Kidney (tissue), 14 donors: ENCODE data around the gene SPC25. TPM values are rescaled to one million over a fixed set of nuclear protein-coding genes. Genes with fewer than 3 reads are reported as not detected.

Source experiments
- DNase-seq, 5 donors: peaks; one replicate each; pipeline ENCODE4 v3.0.0-alpha.2; 2013 to 2020
- FAIRE-seq: peaks from 2 replicates; lab custom pipeline; 2012; peaks lifted over from hg19 to GRCh38; lab: Jason Lieb, UNC
- H3K27ac ChIP-seq, 2 donors: one replicate each; pipeline ENCODE4 v1.7.0; 2013; ENCODE audit warnings: low read depth in 2 of 2, low read length in 2 of 2, inconsistent platforms in 1 of 2
- H3K27me3 ChIP-seq: one replicate; pipeline ENCODE4 v1.7.1; 2013; ENCODE audit warnings: low read length, inconsistent platforms; ENCODE audit not compliant: control insufficient read depth, insufficient read depth
- H3K36me3 ChIP-seq, 3 donors: one replicate each; pipeline versions ENCODE4 v1.7.0 to v1.7.1; 2013; ENCODE audit warnings: low read length in 3 of 3, control low read depth in 1 of 3, inconsistent platforms in 1 of 3; ENCODE audit not compliant: insufficient read depth in 3 of 3, control insufficient read depth in 2 of 3
- H3K4me1 ChIP-seq, 3 donors: one replicate each; pipeline versions ENCODE4 v1.7.0 to v1.7.1; 2013; ENCODE audit warnings: low read length in 3 of 3, inconsistent platforms in 1 of 3, low read depth in 1 of 3; ENCODE audit not compliant: control insufficient read depth in 2 of 3, insufficient read depth in 2 of 3
- H3K4me3 ChIP-seq, 3 donors: one replicate each; pipeline versions ENCODE4 v1.7.0 to v1.8.1; 2013; ENCODE audit warnings: low read length in 3 of 3, control low read depth in 1 of 3, inconsistent platforms in 1 of 3
- H3K9ac ChIP-seq, 3 donors: one replicate each; pipeline versions ENCODE4 v1.7.0 to v1.7.1; 2013; ENCODE audit warnings: low read length in 3 of 3, control low read depth in 1 of 3, inconsistent platforms in 1 of 3
- H3K9me3 ChIP-seq, 3 donors: one replicate each; pipeline versions ENCODE4 v1.7.0 to v1.7.1; 2013; ENCODE audit warnings: low read length in 3 of 3, control low read depth in 1 of 3, inconsistent platforms in 1 of 3; ENCODE audit not compliant: control insufficient read depth in 2 of 3, insufficient read depth in 1 of 3
- intact Hi-C: fragments of 100-400 bp; cut with DNase I; formaldehyde crosslinking; loops from one replicate; pipeline ENCODE4 v1.11.1; 2022
- polyA plus RNA-seq: library from polyadenylated mRNA; stranded (reverse); fragments of 350-450 nt; fragmentation: Illumina TruSeq; extraction: RNeasy Lipid Tissue Mini Kit (QIAGEN cat#74804); gene quantifications from one replicate; pipeline ENCODE4 v1.2.3, GENCODE V29; 2014; ENCODE audit warnings: low read depth, low replicate concordance; ENCODE audit not compliant: insufficient read depth
- total RNA-seq: library from RNA; stranded (reverse); fragmentation: NEBNext Ultra II Directional; extraction: Animal tissue kit (Norgen Biotek cat#: 25700); gene quantifications from one replicate; pipeline ENCODE4 v1.2.1, GENCODE V29; 2021
- TF ChIP-seq, protein P1 (sequence below): IDR thresholded peaks from 3 replicates; pipeline ENCODE4 v1.5.1; 2012; ENCODE audit warnings: mild to moderate bottlenecking, moderate library complexity, borderline replicate concordance; ENCODE audit not compliant: insufficient read depth; ENCODE audit errors: extremely low read depth
- donor health status: control.
- donor health status: control.
- donor health status: control.
- donor health status: control.
- donor health status: control.
- donor health status: DM: yes; HTN: yes; CAD: no.
- donor health status: Normal renal cell carcinoma (clear cell type).

SPC25 gene
- total and polyA plus RNA-seq, 2 donors from 2014 or later = 0.79 TPM; not detected in 1

DNA sequence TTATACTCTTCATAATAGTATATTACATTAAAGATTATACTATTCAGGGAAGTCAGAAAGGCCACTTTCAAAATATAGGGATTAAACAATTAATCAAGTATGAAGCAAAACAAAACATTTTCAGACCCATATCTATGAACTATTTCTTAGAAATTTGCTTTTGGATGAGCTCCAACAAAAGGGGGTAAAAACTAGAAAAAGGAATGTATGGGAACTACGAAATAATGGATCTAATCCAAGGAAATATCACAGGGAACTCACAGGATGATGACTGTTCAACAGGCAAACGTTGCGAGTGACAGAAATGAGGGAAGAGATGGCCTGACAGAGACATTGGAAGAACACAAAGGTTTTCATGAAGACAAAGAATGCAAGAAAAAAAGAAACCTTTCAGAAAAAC is 38.8 kb upstream of the SPC25 start:
- H3K4me1 ChIP-seq = no peaks in the 10 kb centered on the region
- no peaks in the 10 kb centered on the region for H3K9me3 ChIP-seq
- FAIRE-seq (no peak), DNase-seq (no peak)
- TF ChIP-seq, protein P1, sequence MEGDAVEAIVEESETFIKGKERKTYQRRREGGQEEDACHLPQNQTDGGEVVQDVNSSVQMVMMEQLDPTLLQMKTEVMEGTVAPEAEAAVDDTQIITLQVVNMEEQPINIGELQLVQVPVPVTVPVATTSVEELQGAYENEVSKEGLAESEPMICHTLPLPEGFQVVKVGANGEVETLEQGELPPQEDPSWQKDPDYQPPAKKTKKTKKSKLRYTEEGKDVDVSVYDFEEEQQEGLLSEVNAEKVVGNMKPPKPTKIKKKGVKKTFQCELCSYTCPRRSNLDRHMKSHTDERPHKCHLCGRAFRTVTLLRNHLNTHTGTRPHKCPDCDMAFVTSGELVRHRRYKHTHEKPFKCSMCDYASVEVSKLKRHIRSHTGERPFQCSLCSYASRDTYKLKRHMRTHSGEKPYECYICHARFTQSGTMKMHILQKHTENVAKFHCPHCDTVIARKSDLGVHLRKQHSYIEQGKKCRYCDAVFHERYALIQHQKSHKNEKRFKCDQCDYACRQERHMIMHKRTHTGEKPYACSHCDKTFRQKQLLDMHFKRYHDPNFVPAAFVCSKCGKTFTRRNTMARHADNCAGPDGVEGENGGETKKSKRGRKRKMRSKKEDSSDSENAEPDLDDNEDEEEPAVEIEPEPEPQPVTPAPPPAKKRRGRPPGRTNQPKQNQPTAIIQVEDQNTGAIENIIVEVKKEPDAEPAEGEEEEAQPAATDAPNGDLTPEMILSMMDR = no peak
- intact Hi-C loops = no loop called here
- H3K27ac ChIP-seq = no peak overlapping the region
- H3K27me3 ChIP-seq = no peaks in the 10 kb centered on the region
- H3K9ac ChIP-seq = no peak overlapping the region
- no peaks in the 10 kb centered on the region for H3K36me3 ChIP-seq
- H3K4me3 ChIP-seq = no peak overlapping the region

DNA sequence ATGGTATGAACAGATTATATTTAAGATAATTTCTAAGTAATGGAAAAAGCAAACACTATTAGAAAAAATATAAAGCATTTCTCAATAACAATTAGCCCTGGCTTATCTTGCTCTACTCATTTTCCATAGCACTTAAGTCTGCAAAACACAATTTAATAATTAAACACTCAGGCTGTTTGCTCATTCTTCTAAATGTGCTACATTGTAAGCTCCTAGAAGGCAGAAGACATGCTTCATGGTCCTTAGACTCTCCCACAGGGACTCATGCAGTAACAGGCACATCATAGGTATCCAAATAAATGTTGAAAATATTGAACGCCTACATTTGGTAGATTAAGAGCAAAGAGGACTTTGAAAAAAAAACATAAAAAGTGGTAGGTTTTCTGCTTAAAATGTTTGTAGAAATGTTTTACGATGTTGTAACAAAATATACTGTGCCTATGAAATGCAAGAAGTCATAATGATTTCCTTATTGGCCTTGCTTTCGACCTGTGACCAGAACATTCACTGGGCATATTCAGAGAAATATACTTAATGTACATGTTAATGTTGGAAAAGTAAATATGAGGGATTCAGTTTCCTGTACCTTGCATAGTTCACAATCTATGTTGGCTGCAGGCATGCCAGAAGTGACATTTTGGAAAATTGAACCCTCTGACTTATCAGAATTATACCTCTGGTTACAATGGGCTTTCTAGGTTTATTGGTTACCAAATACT is 38.0 kb upstream of the SPC25 start:
- no peaks in the 10 kb centered on the region for H3K9me3 ChIP-seq
- no peak overlapping the region for H3K4me3 ChIP-seq
- DNase-seq = no peak
- FAIRE-seq = no peak
- TF ChIP-seq, protein P1 = no peak
- no peaks in the 10 kb centered on the region for H3K36me3 ChIP-seq
- intact Hi-C loops = no loop called here
- no peaks in the 10 kb centered on the region for H3K4me1 ChIP-seq
- H3K27me3 ChIP-seq = no peaks in the 10 kb centered on the region
- H3K27ac ChIP-seq = no peak overlapping the region
- no peak overlapping the region for H3K9ac ChIP-seq

DNA sequence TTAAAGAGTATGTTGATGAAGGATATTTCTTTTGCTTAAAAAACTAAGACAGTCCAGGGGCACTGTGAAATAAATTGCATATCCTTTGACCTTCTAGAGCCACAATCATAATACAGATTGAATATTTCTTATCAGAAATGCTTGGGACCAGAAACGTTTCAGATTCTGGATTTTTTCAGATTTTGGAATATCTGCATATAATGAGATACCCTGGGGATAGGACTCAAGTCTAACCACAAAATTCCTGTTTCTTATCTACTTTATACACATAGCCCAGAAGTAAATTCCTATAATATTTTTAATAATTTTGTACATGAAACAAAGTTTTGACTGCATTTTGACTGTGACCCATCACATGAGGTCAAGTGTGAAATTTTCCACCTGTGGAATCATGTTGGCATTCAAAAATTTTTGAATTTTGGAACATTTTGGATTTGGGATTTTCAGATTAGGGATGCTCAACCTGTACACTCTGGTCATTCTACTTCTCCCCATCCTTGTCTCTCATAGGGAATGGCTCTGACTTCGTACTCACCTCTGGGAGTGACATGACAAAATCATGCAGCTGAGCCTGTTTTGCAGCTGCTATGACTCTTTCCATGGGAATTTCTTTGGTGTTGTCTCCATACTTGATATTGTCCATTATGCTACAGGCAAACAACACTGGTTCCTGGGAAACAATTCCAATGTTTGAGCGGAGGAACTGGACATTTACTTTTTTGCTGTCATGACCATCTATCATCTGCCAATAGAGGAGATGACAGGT is 36.6 kb upstream of the SPC25 start:
- TF ChIP-seq, protein P1 = no peak
- intact Hi-C loops = no loop called here

More for the DNA sequence above, 36.6 kb upstream of the SPC25 start:
- Histone ChIP-seq H3K27me3 (no peaks in the 10 kb centered on the region), H3K4me1 (no peaks in the 10 kb centered on the region), H3K36me3 (no peaks in the 10 kb centered on the region), H3K27ac (no peak overlapping the region), H3K9me3 (no peaks in the 10 kb centered on the region), H3K4me3 (no peak overlapping the region), H3K9ac (no peak overlapping the region)
- FAIRE-seq (no peak), DNase-seq (no peak)
